ENCODE data around the gene SSTR5.

- TF ChIP-seq POLR2A (IDR thresholded peaks at IDR 0.05) (no peak), CTCF (IDR thresholded peaks at IDR 0.05) (no peak)
These were observed 45.4 kb downstream of the SSTR5 start for GRCh38 chr16:1117926-1118325.

All from gastroesophageal sphincter (tissue), 3 donors.